ENCODE data around the gene NBEA. TPM values are rescaled to one million over a fixed set of nuclear protein-coding genes. Genes with fewer than 3 reads are reported as not detected.

The NBEA gene
- total RNA-seq, 3 donors from 2014 or later (not counting 1 experiment from before 2014, with no cell fraction given): 0.27 to 0.66 (median 0.33) TPM

DNA sequence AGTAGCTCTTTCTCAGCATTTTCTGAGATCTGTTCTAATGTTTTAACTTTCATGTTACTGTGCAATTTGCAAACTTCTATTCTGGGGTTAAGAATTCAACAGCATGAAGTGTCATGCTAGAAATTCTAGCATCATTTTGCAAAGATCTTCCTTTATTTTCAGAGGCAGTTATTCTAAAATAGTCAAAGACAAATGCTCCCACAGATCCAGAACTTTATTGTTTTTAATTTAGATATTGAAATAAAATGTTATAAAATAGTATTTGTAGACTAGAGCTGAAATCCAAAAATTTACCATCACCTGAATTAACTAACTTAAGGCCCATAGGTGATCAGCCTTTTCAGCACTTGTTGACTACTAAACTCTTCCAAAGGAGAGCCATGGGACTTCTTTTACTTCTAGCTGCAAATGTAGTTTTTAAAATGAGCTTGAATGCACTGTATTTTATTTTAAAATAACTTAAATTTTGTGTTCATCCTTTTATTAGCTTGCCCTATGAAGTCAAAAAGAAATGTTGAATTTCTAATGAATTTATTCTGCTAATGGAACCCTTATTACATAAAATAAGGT is 531.2 kb downstream of the NBEA start:
- Mint-ChIP-seq H3K4me3 (no peak overlapping the region), H3K27me3 (ENCODE audit: low read depth in 2 of 2) (peaks cover 59 to 71% of the 10 kb centered on the region in 2 donors), H3K4me1 (peaks cover 40 to 43% of the 10 kb centered on the region in 2 donors), H3K36me3 (peaks cover 7% of the 10 kb centered on the region), H3K9me3 (no peaks in the 10 kb centered on the region), H3K27ac (no peak overlapping the region)
- Histone ChIP-seq H3K9me3 (ENCODE audit: control insufficient read depth, insufficient read depth, low read length) (peaks cover 12% of the 10 kb centered on the region), H3K36me3 (ENCODE audit: control insufficient read depth, insufficient read depth, low read length) (no peaks in the 10 kb centered on the region), H3K27ac (ENCODE audit: low read length) (no peak overlapping the region), H3K27me3 (ENCODE audit: control insufficient read depth, insufficient read depth, low read length) (peaks cover 74% of the 10 kb centered on the region), H3K4me1 (ENCODE audit: control insufficient read depth, insufficient read depth, low read length) (peaks cover 32% of the 10 kb centered on the region), H3K4me3 (ENCODE audit: low read length) (no peak overlapping the region)
- no peak for ATAC-seq
- DNase-seq: no peak
- TF ChIP-seq, protein P1, sequence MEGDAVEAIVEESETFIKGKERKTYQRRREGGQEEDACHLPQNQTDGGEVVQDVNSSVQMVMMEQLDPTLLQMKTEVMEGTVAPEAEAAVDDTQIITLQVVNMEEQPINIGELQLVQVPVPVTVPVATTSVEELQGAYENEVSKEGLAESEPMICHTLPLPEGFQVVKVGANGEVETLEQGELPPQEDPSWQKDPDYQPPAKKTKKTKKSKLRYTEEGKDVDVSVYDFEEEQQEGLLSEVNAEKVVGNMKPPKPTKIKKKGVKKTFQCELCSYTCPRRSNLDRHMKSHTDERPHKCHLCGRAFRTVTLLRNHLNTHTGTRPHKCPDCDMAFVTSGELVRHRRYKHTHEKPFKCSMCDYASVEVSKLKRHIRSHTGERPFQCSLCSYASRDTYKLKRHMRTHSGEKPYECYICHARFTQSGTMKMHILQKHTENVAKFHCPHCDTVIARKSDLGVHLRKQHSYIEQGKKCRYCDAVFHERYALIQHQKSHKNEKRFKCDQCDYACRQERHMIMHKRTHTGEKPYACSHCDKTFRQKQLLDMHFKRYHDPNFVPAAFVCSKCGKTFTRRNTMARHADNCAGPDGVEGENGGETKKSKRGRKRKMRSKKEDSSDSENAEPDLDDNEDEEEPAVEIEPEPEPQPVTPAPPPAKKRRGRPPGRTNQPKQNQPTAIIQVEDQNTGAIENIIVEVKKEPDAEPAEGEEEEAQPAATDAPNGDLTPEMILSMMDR (IDR thresholded peaks at IDR 0.05): no peak
- intact Hi-C loops (cut with micrococcal nuclease): no loop called here

DNA sequence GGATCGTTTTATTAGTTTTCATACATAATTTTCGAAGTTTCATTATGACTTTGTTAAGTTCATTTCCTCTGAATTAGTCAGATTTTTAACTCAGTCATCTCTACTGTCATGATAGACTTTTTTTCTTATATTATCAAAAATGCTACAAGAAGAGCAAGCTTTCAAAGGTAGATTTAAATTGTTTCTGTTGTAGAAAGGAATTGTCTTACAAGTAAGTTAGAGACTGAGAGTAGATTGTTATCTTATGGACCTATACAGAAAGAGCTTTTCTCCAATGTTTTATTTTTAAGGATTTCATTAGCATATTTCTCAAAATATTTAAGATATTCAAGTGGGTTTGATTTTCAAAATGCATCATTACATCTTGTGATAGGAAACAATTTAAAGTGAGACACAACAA is 531.7 kb downstream of the NBEA start:
- peaks cover 12% of the 10 kb centered on the region for H3K9me3 ChIP-seq (ENCODE audit: control insufficient read depth, insufficient read depth, low read length)
- Mint-ChIP-seq H3K27me3 (ENCODE audit: low read depth in 2 of 2) (peaks cover 61 to 72% of the 10 kb centered on the region in 2 donors), H3K36me3 (peaks cover 7% of the 10 kb centered on the region), H3K4me1 (peaks cover 45 to 48% of the 10 kb centered on the region in 2 donors), H3K9me3 (no peaks in the 10 kb centered on the region), H3K4me3 (no peak overlapping the region), H3K27ac (no peak overlapping the region)
- no peaks in the 10 kb centered on the region for H3K36me3 ChIP-seq (ENCODE audit: control insufficient read depth, insufficient read depth, low read length)
- intact Hi-C loops (cut with micrococcal nuclease): no loop called here
- no peak for DNase-seq
- no peak overlapping the region for H3K27ac ChIP-seq (ENCODE audit: low read length)
- TF ChIP-seq, protein P1 (IDR thresholded peaks at IDR 0.05): no peak
- H3K4me1 ChIP-seq (ENCODE audit: control insufficient read depth, insufficient read depth, low read length): peaks cover 37% of the 10 kb centered on the region
- peaks cover 75% of the 10 kb centered on the region for H3K27me3 ChIP-seq (ENCODE audit: control insufficient read depth, insufficient read depth, low read length)
- ATAC-seq: no peak
- H3K4me3 ChIP-seq (ENCODE audit: low read length): no peak overlapping the region
- WGBS (ENCODE audit: insufficient coverage): no CpG with 5 or more reads among the region's 2 CpGs

DNA sequence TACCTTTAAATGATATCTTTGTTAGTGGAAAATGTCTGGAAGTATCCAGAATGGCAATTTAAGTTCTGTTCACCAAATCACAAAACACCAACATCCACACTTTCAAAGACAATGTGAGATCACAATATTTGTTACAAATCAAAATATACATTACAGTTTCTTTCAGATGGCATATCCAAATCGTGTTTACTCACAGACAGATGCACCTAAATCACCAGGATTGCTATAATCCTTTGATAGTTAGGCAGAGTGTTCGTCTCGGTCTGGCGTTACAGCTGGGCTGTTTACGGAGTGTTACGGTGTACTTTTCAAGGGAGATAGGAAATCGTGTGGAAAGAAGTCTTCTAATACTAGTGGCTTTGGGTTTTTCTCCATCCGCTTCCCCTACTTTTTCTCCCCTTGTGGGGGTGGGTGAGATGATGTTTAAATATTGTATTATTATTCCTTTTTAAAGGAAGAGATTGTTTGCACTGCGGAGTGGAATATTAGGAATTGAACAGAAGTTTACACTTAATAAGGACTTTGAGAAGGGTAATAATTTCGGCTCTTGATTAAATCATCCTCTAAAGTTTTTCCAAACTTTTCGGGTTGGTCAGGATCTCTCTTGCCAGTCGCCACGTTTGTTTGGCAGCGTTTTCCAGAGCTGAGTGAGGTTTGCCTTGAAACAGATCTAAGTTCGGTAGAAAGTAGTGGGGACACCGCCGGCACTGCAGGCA is 532.6 kb downstream of the NBEA start:
- ATAC-seq (no peak), DNase-seq (no peak)
- Mint-ChIP-seq H3K4me3 (peak overlapping the region; percentile 93), H3K27ac (no peak overlapping the region), H3K9me3 (no peaks in the 10 kb centered on the region), H3K36me3 (peaks cover 7% of the 10 kb centered on the region), H3K4me1 (peaks cover 47 to 49% of the 10 kb centered on the region in 2 donors), H3K27me3 (ENCODE audit: low read depth in 2 of 2) (peaks cover 67 to 78% of the 10 kb centered on the region in 2 donors)
- intact Hi-C loops (cut with micrococcal nuclease): no loop called here
- WGBS (ENCODE audit: insufficient coverage): 22% methylated on average over 14 of the region's 17 CpGs
- Histone ChIP-seq H3K4me1 (ENCODE audit: control insufficient read depth, insufficient read depth, low read length) (peaks cover 39% of the 10 kb centered on the region), H3K36me3 (ENCODE audit: control insufficient read depth, insufficient read depth, low read length) (no peaks in the 10 kb centered on the region), H3K9me3 (ENCODE audit: control insufficient read depth, insufficient read depth, low read length) (peaks cover 12% of the 10 kb centered on the region), H3K27me3 (ENCODE audit: control insufficient read depth, insufficient read depth, low read length) (peaks cover 78% of the 10 kb centered on the region), H3K4me3 (ENCODE audit: low read length) (peak overlapping the region; percentile 29), H3K27ac (ENCODE audit: low read length) (no peak overlapping the region)
- TF ChIP-seq, protein P1 (IDR thresholded peaks at IDR 0.05): no peak

All from natural killer cell (primary cell).